GM21723 (cell line): ENCODE results near the gene RUBCN.
A peak's percentile ranks its signal among the peaks of the same experiment; 100 is the strongest.
"Not testable (repeated sequence)": the region's sequence is repeated elsewhere in the genome, so short reads cannot be mapped to it uniquely, and the experiment has no call there.

Experiments used
- ATAC-seq: cut with Tn5 transposase; IDR thresholded peaks from one replicate; pipeline ENCODE4 v1.9.1; 2021; ENCODE audit warnings: mild to moderate bottlenecking, moderate library complexity; ENCODE audit not compliant: unreplicated experiment

The RUBCN gene

GRCh38 chr3:197659701-197660100 is 77.0 kb downstream of the RUBCN start:
- not testable (repeated sequence) for ATAC-seq

- peak; percentile 45 for ATAC-seq
These were observed 77.6 kb downstream of the RUBCN start for GRCh38 chr3:197659144-197659543.

- not testable (repeated sequence) for ATAC-seq
These were observed 78.0 kb downstream of the RUBCN start for GRCh38 chr3:197658706-197659105.

- ATAC-seq, result not testable (repeated sequence)
These were observed 79.0 kb downstream of the RUBCN start for GRCh38 chr3:197657541-197658292.

- not testable (repeated sequence) for ATAC-seq
These were observed 79.7 kb downstream of the RUBCN start for GRCh38 chr3:197656960-197657359.

GRCh38 chr3:197656129-197656528 is 80.6 kb downstream of the RUBCN start:
- ATAC-seq, result not testable (repeated sequence)

GRCh38 chr3:197654998-197655330 is 81.7 kb downstream of the RUBCN start:
- ATAC-seq, result peak; percentile 35

- ATAC-seq, result peak; percentile 91
These were observed 82.4 kb downstream of the RUBCN start for GRCh38 chr3:197654090-197654997.

GRCh38 chr3:197652860-197653259 is 83.8 kb downstream of the RUBCN start:
- not testable (repeated sequence) for ATAC-seq

- ATAC-seq, result not testable (repeated sequence)
These were observed 89.1 kb downstream of the RUBCN start for GRCh38 chr3:197647649-197648048.

- not testable (repeated sequence) for ATAC-seq
These were observed 89.5 kb downstream of the RUBCN start for GRCh38 chr3:197647191-197647590.

GRCh38 chr3:197646294-197646693 is 90.4 kb downstream of the RUBCN start:
- not testable (repeated sequence) for ATAC-seq

- not testable (repeated sequence) for ATAC-seq
These were observed 99.1 kb downstream of the RUBCN start for GRCh38 chr3:197637556-197637955.

GRCh38 chr3:197631989-197632388 is 104.7 kb downstream of the RUBCN start:
- ATAC-seq, result not testable (repeated sequence)

- not testable (repeated sequence) for ATAC-seq
These were observed 105.9 kb downstream of the RUBCN start for GRCh38 chr3:197630766-197631165.

GRCh38 chr3:197629286-197629685 is 107.4 kb downstream of the RUBCN start:
- not testable (repeated sequence) for ATAC-seq

GRCh38 chr3:197627772-197628523 is 108.8 kb downstream of the RUBCN start:
- peak; percentile 70 for ATAC-seq

- ATAC-seq, result peak; percentile 53
These were observed 109.4 kb downstream of the RUBCN start for GRCh38 chr3:197627158-197627771.

- ATAC-seq, result peak; percentile 42
These were observed 110.1 kb downstream of the RUBCN start for GRCh38 chr3:197626404-197627157.

- ATAC-seq, result not testable (repeated sequence)
These were observed 115.2 kb downstream of the RUBCN start for GRCh38 chr3:197621478-197621877.
